ENCODE data around the gene SRF.

DNA sequence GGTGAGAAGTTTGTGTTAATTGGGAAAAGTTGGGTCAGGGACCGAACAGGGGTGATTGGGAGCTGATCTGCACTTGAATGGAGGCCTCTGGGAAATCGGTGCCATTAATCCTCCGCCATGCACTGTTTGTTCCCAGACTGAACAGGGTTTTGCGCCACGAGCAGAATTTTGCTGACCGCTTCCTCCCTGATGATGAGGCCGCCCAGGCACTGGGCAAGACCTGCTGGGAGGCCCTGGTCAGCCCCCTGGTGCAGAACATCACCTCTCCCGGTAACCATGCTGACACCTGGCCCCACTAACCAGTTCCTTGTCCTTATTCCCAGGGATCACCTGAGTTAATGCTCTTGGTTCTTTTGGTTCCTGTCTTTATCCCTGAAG, 32.6 kb downstream of the SRF start:
- TF ChIP-seq, protein P1, sequence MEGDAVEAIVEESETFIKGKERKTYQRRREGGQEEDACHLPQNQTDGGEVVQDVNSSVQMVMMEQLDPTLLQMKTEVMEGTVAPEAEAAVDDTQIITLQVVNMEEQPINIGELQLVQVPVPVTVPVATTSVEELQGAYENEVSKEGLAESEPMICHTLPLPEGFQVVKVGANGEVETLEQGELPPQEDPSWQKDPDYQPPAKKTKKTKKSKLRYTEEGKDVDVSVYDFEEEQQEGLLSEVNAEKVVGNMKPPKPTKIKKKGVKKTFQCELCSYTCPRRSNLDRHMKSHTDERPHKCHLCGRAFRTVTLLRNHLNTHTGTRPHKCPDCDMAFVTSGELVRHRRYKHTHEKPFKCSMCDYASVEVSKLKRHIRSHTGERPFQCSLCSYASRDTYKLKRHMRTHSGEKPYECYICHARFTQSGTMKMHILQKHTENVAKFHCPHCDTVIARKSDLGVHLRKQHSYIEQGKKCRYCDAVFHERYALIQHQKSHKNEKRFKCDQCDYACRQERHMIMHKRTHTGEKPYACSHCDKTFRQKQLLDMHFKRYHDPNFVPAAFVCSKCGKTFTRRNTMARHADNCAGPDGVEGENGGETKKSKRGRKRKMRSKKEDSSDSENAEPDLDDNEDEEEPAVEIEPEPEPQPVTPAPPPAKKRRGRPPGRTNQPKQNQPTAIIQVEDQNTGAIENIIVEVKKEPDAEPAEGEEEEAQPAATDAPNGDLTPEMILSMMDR (conservative IDR thresholded peaks at IDR 0.05; ENCODE audit: low read depth, low read length): no peak
- no peak for TF ChIP-seq EZH2 (IDR thresholded peaks at IDR 0.05; ENCODE audit: low read length, unreplicated experiment)
- TF ChIP-seq EZH2phosphoT487 (IDR thresholded peaks at IDR 0.05; ENCODE audit: borderline replicate concordance, low read length): no peak

Measured in PC-3 (cell line).